ENCODE data around the gene ZNF281. TPM values are rescaled to one million over a fixed set of nuclear protein-coding genes. Genes with fewer than 3 reads are reported as not detected.

Gene ZNF281
- total RNA-seq, 1 donor from 2014 or later: 16.2 TPM

- no peak for DNase-seq (ENCODE audit: low read depth in 2 of 2)
Observed at GRCh38 chr1:200388791-200389190, 21.0 kb downstream of the ZNF281 start.

- no peak for DNase-seq (ENCODE audit: low read depth in 2 of 2)
Observed at GRCh38 chr1:200386416-200386815, 23.4 kb downstream of the ZNF281 start.

GRCh38 chr1:200384818-200385390 is 24.9 kb downstream of the ZNF281 start:
- DNase-seq (ENCODE audit: low read depth in 2 of 2): no peak

GRCh38 chr1:200381256-200381984 is 28.4 kb downstream of the ZNF281 start:
- no peak for DNase-seq (ENCODE audit: low read depth in 2 of 2)

- no peak for DNase-seq (ENCODE audit: low read depth in 2 of 2)
Observed at GRCh38 chr1:200380589-200381021, 29.2 kb downstream of the ZNF281 start.

- no peak for DNase-seq (ENCODE audit: low read depth in 2 of 2)
Observed at GRCh38 chr1:200379940-200380588, 29.8 kb downstream of the ZNF281 start.

GRCh38 chr1:200379432-200379757 is 30.4 kb downstream of the ZNF281 start:
- peak; percentile 18 to 53 for DNase-seq (ENCODE audit: low read depth in 2 of 2)

GRCh38 chr1:200378096-200378495 is 31.7 kb downstream of the ZNF281 start:
- no peak for DNase-seq (ENCODE audit: low read depth in 2 of 2)

GRCh38 chr1:200376528-200376927 is 33.3 kb downstream of the ZNF281 start:
- DNase-seq (ENCODE audit: low read depth in 2 of 2): no peak

GRCh38 chr1:200374569-200375295 is 35.1 kb downstream of the ZNF281 start:
- no peak for DNase-seq (ENCODE audit: low read depth in 2 of 2)

- no peak for DNase-seq (ENCODE audit: low read depth in 2 of 2)
Observed at GRCh38 chr1:200373811-200374231, 36.0 kb downstream of the ZNF281 start.

- no peak for DNase-seq (ENCODE audit: low read depth in 2 of 2)
Observed at GRCh38 chr1:200372885-200373181, 37.0 kb downstream of the ZNF281 start.

- DNase-seq (ENCODE audit: low read depth in 2 of 2): peak in 1 of 2 donors; percentile 56
Observed at GRCh38 chr1:200372095-200372884, 37.5 kb downstream of the ZNF281 start.

- DNase-seq (ENCODE audit: low read depth in 2 of 2): no peak
Observed at GRCh38 chr1:200369706-200370105, 40.1 kb downstream of the ZNF281 start.

GRCh38 chr1:200369131-200369530 is 40.7 kb downstream of the ZNF281 start:
- DNase-seq (ENCODE audit: low read depth in 2 of 2): no peak

- DNase-seq (ENCODE audit: low read depth in 2 of 2): no peak
Observed at GRCh38 chr1:200368556-200368955, 41.3 kb downstream of the ZNF281 start.

- DNase-seq (ENCODE audit: low read depth in 2 of 2): no peak
Observed at GRCh38 chr1:200367841-200368534, 41.8 kb downstream of the ZNF281 start.

- no peak for DNase-seq (ENCODE audit: low read depth in 2 of 2)
Observed at GRCh38 chr1:200366577-200367253, 43.1 kb downstream of the ZNF281 start.

GRCh38 chr1:200365897-200366426 is 43.9 kb downstream of the ZNF281 start:
- DNase-seq (ENCODE audit: low read depth in 2 of 2): no peak

- no peak for DNase-seq (ENCODE audit: low read depth in 2 of 2)
Observed at GRCh38 chr1:200364831-200365230, 45.0 kb downstream of the ZNF281 start.

Measured in dermis microvascular lymphatic vessel endothelial cell (primary cell).